ENCODE data around the gene MN1. TPM values are rescaled to one million over a fixed set of nuclear protein-coding genes. Genes with fewer than 3 reads are reported as not detected.

MN1 gene
- total and polyA plus RNA-seq, 2 of the 8 experiments (the other 6 are each of a cell fraction or from before 2014, with no cell fraction given), result 3.1 to 4.9 TPM

DNA sequence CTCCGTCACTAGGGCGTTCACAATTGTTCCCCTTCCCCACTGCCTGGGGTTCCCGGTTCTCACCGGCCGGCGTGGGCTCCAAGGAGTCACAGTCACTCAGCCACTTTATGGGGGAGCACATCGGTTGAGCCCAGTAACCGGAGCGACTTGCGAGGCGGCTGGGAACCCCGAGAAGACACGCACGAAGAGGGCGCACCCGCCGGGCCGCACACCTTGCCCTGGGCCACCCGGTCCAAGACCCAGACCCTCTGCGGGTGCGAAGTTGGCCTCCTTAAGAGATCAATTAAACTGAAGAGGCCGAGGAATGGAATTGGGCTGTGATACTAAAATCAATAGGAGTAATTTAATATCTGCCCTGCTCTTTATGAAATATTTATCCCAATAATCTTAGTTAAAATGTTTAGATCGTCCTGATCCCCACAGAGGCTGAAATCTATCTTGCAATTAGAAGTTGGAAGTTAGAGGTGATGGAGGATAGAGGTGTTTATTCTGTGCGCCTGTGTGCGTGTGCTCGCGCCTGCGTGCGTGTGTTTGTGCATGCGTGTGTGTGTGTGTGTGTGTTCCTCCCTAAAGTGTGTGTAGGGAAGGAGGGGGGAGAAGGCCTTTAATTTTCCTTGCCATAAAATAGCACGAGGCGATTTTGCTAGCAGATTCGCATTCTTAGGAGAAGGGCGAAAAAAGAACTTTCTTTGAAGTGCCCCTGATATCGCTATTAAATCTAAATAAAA, 954 bp upstream of the MN1 start (continued):
- TF ChIP-seq CHD2 (IDR thresholded peaks at IDR 0.05; ENCODE audit: low read length) (no peak), RNF2 (IDR thresholded peaks at IDR 0.05; ENCODE audit: borderline replicate concordance, low read depth, low read length, missing control alignments, poor library complexity, severe bottlenecking) (peak; percentile 75), SIN3A (conservative IDR thresholded peaks at IDR 0.05 in 1 of 2, IDR thresholded peaks at IDR 0.05 in 1 of 2; ENCODE audit: low read depth in 1 of 2, low read length in 2 of 2) (no peak), EZH2 (IDR thresholded peaks at IDR 0.05; ENCODE audit: low read depth, low read length, severe bottlenecking) (peak; percentile 64), BACH1 (IDR thresholded peaks at IDR 0.05; ENCODE audit: low read length) (no peak)
